ENCODE results near the gene SCRN1. TPM values are rescaled to one million over a fixed set of nuclear protein-coding genes. Genes with fewer than 3 reads are reported as not detected.
A peak's percentile ranks its signal among the peaks of the same experiment; 100 is the strongest.

SCRN1 gene
- total and polyA plus RNA-seq, 4 donors, result 30.8 to 71.9 (median 44.4) TPM

GRCh38 chr7:29881724-29882123 is 107.9 kb downstream of the SCRN1 start:
- ATAC-seq (ENCODE audit: low FRiP score) (no peak), DNase-seq (no peak)
- H3K4me3 ChIP-seq (ENCODE audit: low read length in 2 of 2), result no peak overlapping the region
- H3K9me3 ChIP-seq (ENCODE audit: control insufficient read depth, low read length), result no peaks in the 10 kb centered on the region
- no peak overlapping the region for H3K27ac ChIP-seq (ENCODE audit: low read depth in 1 of 2, low read length in 2 of 2)
- intact Hi-C loops (cut with DNase I), result loop anchor here in 1 of 2 donors (5.0 kb wide), 1 partner anchor 41 kb away; no protein-coding TSS in a partner anchor
- H3K27me3 ChIP-seq (ENCODE audit: control insufficient read depth in 1 of 2, insufficient read depth in 2 of 2, low read length in 1 of 2), result no peaks in the 10 kb centered on the region
- 78 to 81% methylated on average over 7 of the region's 7 CpGs for WGBS, 2 donors
- H3K4me1 ChIP-seq (ENCODE audit: control insufficient read depth in 1 of 2, insufficient read depth in 2 of 2, low read length in 2 of 2), result no peaks in the 10 kb centered on the region
- H3K36me3 ChIP-seq (ENCODE audit: control insufficient read depth in 1 of 2, insufficient read depth in 2 of 2, low read length in 1 of 2), result no peaks in the 10 kb centered on the region

DNA sequence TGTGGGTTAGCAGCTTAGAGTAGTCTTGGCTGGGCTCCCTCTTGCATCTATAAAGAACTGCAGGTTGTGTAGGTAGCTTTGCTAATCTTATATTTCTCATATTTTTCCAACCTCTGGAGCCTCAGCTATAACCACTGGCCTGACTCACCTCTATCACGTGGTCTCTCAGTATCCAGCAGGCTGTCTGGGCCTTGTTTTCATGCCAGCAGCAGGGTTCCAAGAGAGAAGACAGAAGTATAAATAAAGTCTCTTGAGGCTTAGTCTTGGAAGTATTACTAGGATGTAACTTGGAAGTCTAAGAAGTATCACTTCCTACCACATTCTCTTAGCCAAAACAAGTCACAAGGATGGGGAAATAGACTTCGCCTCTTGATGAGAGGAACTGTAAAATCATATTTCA is 110.0 kb downstream of the SCRN1 start:
- Histone ChIP-seq H3K36me3 (ENCODE audit: control insufficient read depth in 1 of 2, insufficient read depth in 2 of 2, low read length in 1 of 2) (no peaks in the 10 kb centered on the region), H3K9me3 (ENCODE audit: control insufficient read depth, low read length) (no peaks in the 10 kb centered on the region), H3K4me3 (ENCODE audit: low read length in 2 of 2) (no peak overlapping the region), H3K4me1 (ENCODE audit: control insufficient read depth in 1 of 2, insufficient read depth in 2 of 2, low read length in 2 of 2) (no peaks in the 10 kb centered on the region), H3K27me3 (ENCODE audit: control insufficient read depth in 1 of 2, insufficient read depth in 2 of 2, low read length in 1 of 2) (no peaks in the 10 kb centered on the region), H3K27ac (ENCODE audit: low read depth in 1 of 2, low read length in 2 of 2) (no peak overlapping the region)
- DNase-seq, result peak in 1 of 2 donors; percentile 68
- intact Hi-C loops (cut with DNase I), result loop anchor here (2.0 to 10.0 kb wide), 4 partner anchors 41 to 185 kb away; no protein-coding TSS in a partner anchor
- peak; percentile 16 for ATAC-seq (ENCODE audit: low FRiP score)
- WGBS, 2 donors, result 49 to 55% methylated on average over 2 of the region's 2 CpGs

GRCh38 chr7:29878081-29878688 is 111.4 kb downstream of the SCRN1 start:
- Histone ChIP-seq H3K4me1 (ENCODE audit: control insufficient read depth in 1 of 2, insufficient read depth in 2 of 2, low read length in 2 of 2) (no peaks in the 10 kb centered on the region), H3K27ac (ENCODE audit: low read depth in 1 of 2, low read length in 2 of 2) (no peak overlapping the region), H3K27me3 (ENCODE audit: control insufficient read depth in 1 of 2, insufficient read depth in 2 of 2, low read length in 1 of 2) (no peaks in the 10 kb centered on the region), H3K36me3 (ENCODE audit: control insufficient read depth in 1 of 2, insufficient read depth in 2 of 2, low read length in 1 of 2) (no peaks in the 10 kb centered on the region), H3K9me3 (ENCODE audit: control insufficient read depth, low read length) (no peaks in the 10 kb centered on the region), H3K4me3 (ENCODE audit: low read length in 2 of 2) (no peak overlapping the region)
- no peak for ATAC-seq (ENCODE audit: low FRiP score)
- intact Hi-C loops (cut with DNase I), result loop anchor here (2.0 to 10.0 kb wide), 3 partner anchors 43 to 187 kb away; no protein-coding TSS in a partner anchor
- WGBS, 2 donors, result 45 to 46% methylated on average over 5 of the region's 5 CpGs
- no peak for DNase-seq

GRCh38 chr7:29877196-29877595 is 112.4 kb downstream of the SCRN1 start:
- Histone ChIP-seq H3K4me3 (ENCODE audit: low read length in 2 of 2) (no peak overlapping the region), H3K27me3 (ENCODE audit: control insufficient read depth in 1 of 2, insufficient read depth in 2 of 2, low read length in 1 of 2) (no peaks in the 10 kb centered on the region), H3K27ac (ENCODE audit: low read depth in 1 of 2, low read length in 2 of 2) (no peak overlapping the region), H3K36me3 (ENCODE audit: control insufficient read depth in 1 of 2, insufficient read depth in 2 of 2, low read length in 1 of 2) (no peaks in the 10 kb centered on the region), H3K4me1 (ENCODE audit: control insufficient read depth in 1 of 2, insufficient read depth in 2 of 2, low read length in 2 of 2) (no peaks in the 10 kb centered on the region), H3K9me3 (ENCODE audit: control insufficient read depth, low read length) (no peaks in the 10 kb centered on the region)
- no peak for ATAC-seq (ENCODE audit: low FRiP score)
- WGBS, 2 donors, result 39 to 41% methylated on average over 3 of the region's 3 CpGs
- DNase-seq, result no peak
- intact Hi-C loops (cut with DNase I), result loop anchor here (5.0 to 10.0 kb wide), 2 partner anchors 185 to 188 kb away; no protein-coding TSS in a partner anchor

- DNase-seq, result no peak
- WGBS, 2 donors, result 95% methylated on average over 13 of the region's 13 CpGs
- Histone ChIP-seq H3K9me3 (ENCODE audit: control insufficient read depth, low read length) (no peaks in the 10 kb centered on the region), H3K4me3 (ENCODE audit: low read length in 2 of 2) (no peak overlapping the region), H3K27ac (ENCODE audit: low read depth in 1 of 2, low read length in 2 of 2) (no peak overlapping the region), H3K27me3 (ENCODE audit: control insufficient read depth in 1 of 2, insufficient read depth in 2 of 2, low read length in 1 of 2) (no peaks in the 10 kb centered on the region), H3K4me1 (ENCODE audit: control insufficient read depth in 1 of 2, insufficient read depth in 2 of 2, low read length in 2 of 2) (no peaks in the 10 kb centered on the region), H3K36me3 (ENCODE audit: control insufficient read depth in 1 of 2, insufficient read depth in 2 of 2, low read length in 1 of 2) (no peaks in the 10 kb centered on the region)
- no peak for ATAC-seq (ENCODE audit: low FRiP score)
- intact Hi-C loops (cut with DNase I), result loop anchor here (5.0 to 10.0 kb wide), 2 partner anchors 187 to 189 kb away; no protein-coding TSS in a partner anchor
Observed at GRCh38 chr7:29875741-29876140, 113.9 kb downstream of the SCRN1 start.

DNA sequence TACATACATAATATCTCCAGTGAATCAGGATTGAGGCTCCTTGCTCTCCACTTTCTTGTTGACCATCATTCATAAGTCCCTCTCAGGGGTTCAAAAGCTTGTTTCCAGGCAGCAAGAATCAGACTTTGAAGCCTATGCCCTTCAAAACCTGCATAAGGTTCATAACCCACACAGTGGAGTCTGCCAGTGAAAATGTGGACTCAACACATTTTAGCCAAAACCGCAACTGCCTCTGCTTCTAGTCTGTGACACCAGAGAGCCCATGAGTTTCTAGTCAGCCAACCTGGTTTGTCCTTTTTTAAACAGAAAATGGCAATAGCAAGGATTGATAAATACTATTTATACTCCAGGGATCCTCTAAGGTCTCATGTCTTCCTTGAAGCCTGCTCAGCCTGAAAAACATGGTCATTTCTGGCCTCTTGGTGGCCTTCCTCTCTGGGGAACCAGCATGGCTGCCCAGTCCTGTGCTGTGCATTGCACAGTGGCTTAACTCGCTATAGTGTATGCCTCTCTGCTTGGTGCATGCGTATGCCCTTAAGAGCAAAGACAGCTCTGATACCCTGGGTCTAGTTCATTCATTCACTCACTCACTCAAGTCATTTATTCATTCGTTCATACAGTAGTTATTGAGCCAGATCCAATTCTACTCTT is 115.8 kb downstream of the SCRN1 start:
- Histone ChIP-seq H3K9me3 (ENCODE audit: control insufficient read depth, low read length) (no peaks in the 10 kb centered on the region), H3K27me3 (ENCODE audit: control insufficient read depth in 1 of 2, insufficient read depth in 2 of 2, low read length in 1 of 2) (no peaks in the 10 kb centered on the region), H3K4me1 (ENCODE audit: control insufficient read depth in 1 of 2, insufficient read depth in 2 of 2, low read length in 2 of 2) (no peaks in the 10 kb centered on the region), H3K4me3 (ENCODE audit: low read length in 2 of 2) (no peak overlapping the region), H3K27ac (ENCODE audit: low read depth in 1 of 2, low read length in 2 of 2) (no peak overlapping the region), H3K36me3 (ENCODE audit: control insufficient read depth in 1 of 2, insufficient read depth in 2 of 2, low read length in 1 of 2) (no peaks in the 10 kb centered on the region)
- DNase-seq (no peak), ATAC-seq (ENCODE audit: low FRiP score) (no peak)
- 93 to 95% methylated on average over 4 of the region's 4 CpGs for WGBS, 2 donors
- intact Hi-C loops (cut with DNase I), result loop anchor here in 1 of 2 donors (10.0 kb wide), 1 partner anchor 191 kb away; no protein-coding TSS in a partner anchor

- DNase-seq (no peak), ATAC-seq (ENCODE audit: low FRiP score) (no peak)
- 44 to 48% methylated on average over 5 of the region's 5 CpGs for WGBS, 2 donors
- intact Hi-C loops (cut with DNase I), result loop anchor here in 1 of 2 donors (10.0 kb wide), 1 partner anchor 193 kb away; no protein-coding TSS in a partner anchor
- Histone ChIP-seq H3K4me3 (ENCODE audit: low read length in 2 of 2) (no peak overlapping the region), H3K9me3 (ENCODE audit: control insufficient read depth, low read length) (no peaks in the 10 kb centered on the region), H3K4me1 (ENCODE audit: control insufficient read depth in 1 of 2, insufficient read depth in 2 of 2, low read length in 2 of 2) (no peaks in the 10 kb centered on the region), H3K36me3 (ENCODE audit: control insufficient read depth in 1 of 2, insufficient read depth in 2 of 2, low read length in 1 of 2) (no peaks in the 10 kb centered on the region), H3K27me3 (ENCODE audit: control insufficient read depth in 1 of 2, insufficient read depth in 2 of 2, low read length in 1 of 2) (no peaks in the 10 kb centered on the region), H3K27ac (ENCODE audit: low read depth in 1 of 2, low read length in 2 of 2) (no peak overlapping the region)
Observed at GRCh38 chr7:29871787-29872398, 117.7 kb downstream of the SCRN1 start.

Measured in aorta (tissue), 5 donors.